Measurements from ENCODE around the gene UTP20. TPM values are rescaled to one million over a fixed set of nuclear protein-coding genes. Genes with fewer than 3 reads are reported as not detected.

UTP20 gene
- total RNA-seq, 1 experiment from 2014 or later: 23.7 TPM

GRCh38 chr12:101436136-101436535 is 156.2 kb downstream of the UTP20 start:
- CTCF ChIA-PET: no interaction called here
- POLR2A ChIA-PET: no interaction called here

More at GRCh38 chr12:101436136-101436535, 156.2 kb downstream of the UTP20 start:
- no peaks in the 10 kb centered on the region for H3K36me3 ChIP-seq (ENCODE audit: control insufficient read depth, insufficient read depth, low read length)
- Mint-ChIP-seq H3K9me3 (ENCODE audit: unreplicated experiment) (no peaks in the 10 kb centered on the region), H3K27ac (ENCODE audit: unreplicated experiment) (no peak overlapping the region), H3K4me1 (ENCODE audit: low read depth, unreplicated experiment) (no peaks in the 10 kb centered on the region), H3K27me3 (ENCODE audit: insufficient read depth, unreplicated experiment) (peaks cover 5% of the 10 kb centered on the region), H3K36me3 (ENCODE audit: insufficient read depth, unreplicated experiment) (no peaks in the 10 kb centered on the region), H3K4me3 (ENCODE audit: unreplicated experiment) (no peak overlapping the region)
- intact Hi-C loops (cut with micrococcal nuclease; ENCODE audit: unreplicated experiment): no loop called here
- BruUV-seq (replicated peaks): no TSS peak
- H3K9me3 ChIP-seq: no peaks in the 10 kb centered on the region
- H3K4me3 ChIP-seq (ENCODE audit: low read depth, low read length): no peak overlapping the region
- no peaks in the 10 kb centered on the region for H3K27me3 ChIP-seq (replicated peaks; ENCODE audit: control insufficient read depth, insufficient read depth, low read length)
- TF ChIP-seq CTCF (IDR thresholded peaks at IDR 0.05; ENCODE audit: insufficient read depth in 1 of 2, low read depth in 1 of 2, low read length in 1 of 2, severe bottlenecking in 1 of 2, unreplicated experiment in 1 of 2): no peak
- no peak for DNase-seq
- no peaks in the 10 kb centered on the region for H3K4me1 ChIP-seq

Other genes starting within 250 kb of the UTP20 start
- not detected in 2 replicates for gene SLC5A8, start 69.9 kb upstream of the UTP20 start, total RNA-seq (2022)
- gene ARL1, start 127.7 kb downstream of the UTP20 start, total RNA-seq (2022): 114 and 119 TPM in 2 replicates
- gene SPIC, start 195.2 kb downstream of the UTP20 start, total RNA-seq (2022): not detected in 2 replicates